Measurements from ENCODE around the gene SPEG.

SPEG gene

GRCh38 chr2:219443016-219443696 is 8.5 kb downstream of the SPEG start:
- DNase-seq (ENCODE audit: low read depth in 2 of 2), result no peak

GRCh38 chr2:219443697-219444023 is 9.0 kb downstream of the SPEG start:
- DNase-seq (ENCODE audit: low read depth in 2 of 2), result no peak

- no peak for DNase-seq (ENCODE audit: low read depth in 2 of 2)
Observed at GRCh38 chr2:219444566-219445091, 10.0 kb downstream of the SPEG start.

GRCh38 chr2:219445220-219445640 is 10.6 kb downstream of the SPEG start:
- no peak for DNase-seq (ENCODE audit: low read depth in 2 of 2)

- no peak for DNase-seq (ENCODE audit: low read depth in 2 of 2)
Observed at GRCh38 chr2:219446101-219446504, 11.5 kb downstream of the SPEG start.

- DNase-seq (ENCODE audit: low read depth in 2 of 2), result no peak
Observed at GRCh38 chr2:219446689-219447088, 12.0 kb downstream of the SPEG start.

GRCh38 chr2:219447242-219448098 is 12.8 kb downstream of the SPEG start:
- DNase-seq (ENCODE audit: low read depth in 2 of 2), result no peak

GRCh38 chr2:219448099-219448775 is 13.6 kb downstream of the SPEG start:
- DNase-seq (ENCODE audit: low read depth in 2 of 2), result no peak

- DNase-seq (ENCODE audit: low read depth in 2 of 2), result no peak
Observed at GRCh38 chr2:219448776-219449341, 14.2 kb downstream of the SPEG start.

GRCh38 chr2:219449609-219450008 is 15.0 kb downstream of the SPEG start:
- no peak for DNase-seq (ENCODE audit: low read depth in 2 of 2)

GRCh38 chr2:219451661-219452360 is 17.2 kb downstream of the SPEG start:
- DNase-seq (ENCODE audit: low read depth in 2 of 2), result no peak

- no peak for DNase-seq (ENCODE audit: low read depth in 2 of 2)
Observed at GRCh38 chr2:219452361-219453317, 18.0 kb downstream of the SPEG start.

GRCh38 chr2:219453671-219454590 is 19.3 kb downstream of the SPEG start:
- DNase-seq (ENCODE audit: low read depth in 2 of 2), result no peak

GRCh38 chr2:219455581-219455980 is 20.9 kb downstream of the SPEG start:
- DNase-seq (ENCODE audit: low read depth in 2 of 2), result no peak

GRCh38 chr2:219457784-219458369 is 23.2 kb downstream of the SPEG start:
- DNase-seq (ENCODE audit: low read depth in 2 of 2), result no peak

- no peak for DNase-seq (ENCODE audit: low read depth in 2 of 2)
Observed at GRCh38 chr2:219458996-219459395, 24.4 kb downstream of the SPEG start.

GRCh38 chr2:219459460-219460311 is 25.0 kb downstream of the SPEG start:
- no peak for DNase-seq (ENCODE audit: low read depth in 2 of 2)

GRCh38 chr2:219460424-219460926 is 25.8 kb downstream of the SPEG start:
- no peak for DNase-seq (ENCODE audit: low read depth in 2 of 2)

Data from stimulated activated CD8-positive, alpha-beta memory T cell treated with anti-CD3 and anti-CD28 coated beads, Interleukin-15, amount 100 ng/mL, for 4 hours (primary cell).